Lower leg skin (tissue), 4 donors: ENCODE results near the gene STXBP1. TPM values are rescaled to one million over a fixed set of nuclear protein-coding genes. Genes with fewer than 3 reads are reported as not detected.
"Not testable (repeated sequence)": the region's sequence is repeated elsewhere in the genome, so short reads cannot be mapped to it uniquely, and the experiment has no call there.

ENCODE experiments used
- DNase-seq, 2 donors: peaks; one replicate each; pipeline ENCODE4 v3.0.0-alpha.2; 2019; ENCODE audit warnings: low spot score in 2 of 2
- H3K4me3 ChIP-seq: fragments of 200-600 bp; sonication (generic); 2 replicates; pipeline ENCODE4 v1.5.1; 2017; ENCODE audit warnings: mild to moderate bottlenecking, low read depth; ENCODE audit not compliant: poor library complexity, severe bottlenecking
- CTCF ChIP-seq, 3 donors: fragments of 450-650 bp; IDR thresholded peaks; one replicate each; pipeline ENCODE4 v1.5.1; 2016; ENCODE audit warnings: antibody characterized with exemption in 3 of 3, mild to moderate bottlenecking in 3 of 3, moderate library complexity in 2 of 3
- POLR2A ChIP-seq, 2 donors: fragments of 450-650 bp; IDR thresholded peaks; one replicate each; pipeline ENCODE4 v1.6.1; 2016 to 2017; ENCODE audit warnings: antibody characterized with exemption in 2 of 2, mild to moderate bottlenecking in 1 of 2, moderate library complexity in 1 of 2
- WGBS, 2 donors: methylation state at CpG; one replicate each; pipeline ENCODE4 v1.1.5; 2018; 5-methylcytosine and 5-hydroxymethylcytosine counted together
- intact Hi-C: fragments of 100-400 bp; cut with DNase I; formaldehyde crosslinking; loops from one replicate; pipeline ENCODE4 v1.15.0; 2023; ENCODE audit warnings: low total_unique reads
- total RNA-seq, 4 donors: library from RNA; depleted of rRNA; stranded (reverse); fragments of >200 nt; gene quantifications; one replicate each; pipeline ENCODE4 v1.1.0, GENCODE V29; 2016

Gene STXBP1
- total RNA-seq, 4 donors from 2014 or later: 17.4 to 66.8 (median 30.5) TPM

GRCh38 chr9:127608104-127608966 is 3.7 kb upstream of the STXBP1 start:
- 3 to 5% methylated on average over 49 to 53 of the region's 55 CpGs for WGBS, 2 donors
- intact Hi-C loops: no loop called here
- TF ChIP-seq POLR2A (IDR thresholded peaks at IDR 0.05) (no peak), CTCF (IDR thresholded peaks at IDR 0.05) (no peak)
- H3K4me3 ChIP-seq: no peak overlapping the region
- DNase-seq: peak; percentile 18 to 87

GRCh38 chr9:127611603-127611898 is 526 bp upstream of the STXBP1 start:
- intact Hi-C loops: no loop called here
- WGBS, 2 donors: 2 to 4% methylated on average over 11 of the region's 11 CpGs
- TF ChIP-seq CTCF (IDR thresholded peaks at IDR 0.05) (no peak), POLR2A (IDR thresholded peaks at IDR 0.05) (no peak)

GRCh38 chr9:127612939-127613582 is 984 bp downstream of the STXBP1 start:
- no peak for TF ChIP-seq POLR2A (IDR thresholded peaks at IDR 0.05)
- no peak for TF ChIP-seq CTCF (IDR thresholded peaks at IDR 0.05)
- intact Hi-C loops: no loop called here
- 0 to 1% methylated on average over 25 to 35 of the region's 41 CpGs for WGBS, 2 donors
- peak overlapping the region; percentile 66 for H3K4me3 ChIP-seq
- DNase-seq: peak; percentile 69 to 95

More at GRCh38 chr9:127611603-127611898, 526 bp upstream of the STXBP1 start:
- H3K4me3 ChIP-seq: peak overlapping the region; percentile 12
- DNase-seq: no peak

GRCh38 chr9:127613583-127613954 is 1.5 kb downstream of the STXBP1 start:
- peak overlapping the region; percentile 66 for H3K4me3 ChIP-seq
- TF ChIP-seq POLR2A (IDR thresholded peaks at IDR 0.05) (no peak), CTCF (IDR thresholded peaks at IDR 0.05) (no peak)
- 54 to 55% methylated on average over 5 of the region's 5 CpGs for WGBS, 2 donors
- intact Hi-C loops: no loop called here
- no peak for DNase-seq

- TF ChIP-seq CTCF (IDR thresholded peaks at IDR 0.05) (no peak), POLR2A (IDR thresholded peaks at IDR 0.05) (no peak)
- intact Hi-C loops: no loop called here
- DNase-seq: no peak
- WGBS, 2 donors: 41 to 62% methylated on average over 3 of the region's 3 CpGs
- H3K4me3 ChIP-seq: no peak overlapping the region
Measured at GRCh38 chr9:127614961-127615360, 2.9 kb downstream of the STXBP1 start.

GRCh38 chr9:127621339-127621970 is 9.4 kb downstream of the STXBP1 start:
- 88 to 93% methylated on average over 10 of the region's 10 CpGs for WGBS, 2 donors
- H3K4me3 ChIP-seq, DNase-seq, intact Hi-C loops: not testable (repeated sequence)
